DND-41 (cell line): ENCODE results near the gene COPS8.

ENCODE experiments used
- ATAC-seq: fragments of 200-7000 bp; cut with Tn5 transposase; 3 replicates; pipeline ENCODE4 v1.9.1; 2021; ENCODE audit warnings: low read depth; ENCODE audit not compliant: insufficient read depth
- DNase-seq: peaks from one replicate; pipeline ENCODE4 v3.0.0-alpha.2; 2020
- H2AFZ ChIP-seq: 2 replicates; pipeline ENCODE4 v1.6.0; 2012; ENCODE audit warnings: low read depth, low read length
- H3K27ac ChIP-seq: 2 replicates; pipeline ENCODE4 v1.5.1; 2012; ENCODE audit warnings: low read length, inconsistent platforms
- H3K27me3 ChIP-seq: fragments of 200-600 bp; sonication (generic); 2 replicates; pipeline ENCODE4 v1.6.0; 2012; ENCODE audit warnings: low read length, mild to moderate bottlenecking, inconsistent platforms; ENCODE audit not compliant: insufficient read depth, poor library complexity
- H3K36me3 ChIP-seq: 2 replicates; pipeline ENCODE4 v1.5.1; 2012; ENCODE audit warnings: low read length, inconsistent platforms; ENCODE audit not compliant: insufficient read depth
- H3K4me1 ChIP-seq: 2 replicates; pipeline ENCODE4 v1.5.1; 2012; ENCODE audit warnings: mild to moderate bottlenecking, low read length; ENCODE audit not compliant: insufficient read depth
- H3K4me2 ChIP-seq: 2 replicates; pipeline ENCODE4 v1.6.0; 2012; ENCODE audit warnings: mild to moderate bottlenecking, moderate library complexity, low read length, inconsistent platforms; ENCODE audit not compliant: insufficient read depth
- H3K4me3 ChIP-seq, 2 experiments: fragments of 200-600 bp in 1 of 2; shearing (Covaris generic) in 1 of 2; 2 replicates each; pipeline ENCODE4 v1.5.1; 2012 to 2016; ENCODE audit warnings: inconsistent platforms in 2 of 2, low read length in 2 of 2, mild to moderate bottlenecking in 2 of 2, low read depth in 1 of 2, moderate library complexity in 1 of 2
- H3K79me2 ChIP-seq: 2 replicates; pipeline ENCODE4 v1.6.0; 2012; ENCODE audit warnings: low read length, inconsistent platforms; ENCODE audit not compliant: insufficient read depth
- H3K9ac ChIP-seq: 2 replicates; pipeline ENCODE4 v1.6.0; 2012; ENCODE audit warnings: low read depth, mild to moderate bottlenecking, inconsistent platforms, low read length, moderate library complexity
- H3K9me3 ChIP-seq: 2 replicates; pipeline ENCODE4 v1.5.1; 2012; ENCODE audit warnings: low read length, moderate library complexity, mild to moderate bottlenecking, inconsistent platforms; ENCODE audit not compliant: insufficient read depth, severe bottlenecking
- H4K20me1 ChIP-seq: 2 replicates; pipeline ENCODE4 v1.6.0; 2012; ENCODE audit warnings: low read length; ENCODE audit not compliant: insufficient read depth
- EZH2 ChIP-seq: IDR thresholded peaks from 3 replicates; pipeline ENCODE4 v1.6.1; 2012; ENCODE audit warnings: borderline replicate concordance, low read depth, mild to moderate bottlenecking, moderate library complexity, low read length, inconsistent platforms; ENCODE audit not compliant: severe bottlenecking
- TF ChIP-seq, protein P1 (sequence below): IDR thresholded peaks from 2 replicates; pipeline ENCODE4 v1.5.1; 2012; ENCODE audit warnings: borderline replicate concordance, low read length, moderate library complexity, mild to moderate bottlenecking; ENCODE audit not compliant: poor library complexity, severe bottlenecking; ENCODE audit errors: extremely low read depth

The COPS8 gene

DNA sequence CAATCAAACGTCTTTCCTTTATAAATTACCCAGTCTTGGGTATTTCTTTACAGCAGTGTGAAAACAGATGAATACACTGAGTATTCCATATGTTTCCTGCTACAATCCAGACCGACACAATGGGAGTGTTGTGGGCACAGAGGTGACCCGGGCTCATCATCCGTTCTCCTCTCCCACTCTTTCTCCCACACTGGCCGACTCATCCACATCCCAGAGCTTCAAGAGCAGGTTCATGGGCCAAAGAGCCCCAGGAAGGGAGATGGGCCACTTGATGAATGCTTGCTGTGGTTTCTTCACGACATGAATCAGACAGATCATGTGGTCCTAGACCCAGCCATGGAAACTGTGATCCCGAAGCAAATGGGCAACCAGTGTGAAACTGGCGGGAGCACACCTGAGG is 4.1 kb upstream of the COPS8 start:
- no peak overlapping the region for H3K9ac ChIP-seq
- H3K4me2 ChIP-seq = no peak overlapping the region
- H3K9me3 ChIP-seq = no peaks in the 10 kb centered on the region
- H2AFZ ChIP-seq = no peak overlapping the region
- TF ChIP-seq EZH2 = no peak
- TF ChIP-seq, protein P1, sequence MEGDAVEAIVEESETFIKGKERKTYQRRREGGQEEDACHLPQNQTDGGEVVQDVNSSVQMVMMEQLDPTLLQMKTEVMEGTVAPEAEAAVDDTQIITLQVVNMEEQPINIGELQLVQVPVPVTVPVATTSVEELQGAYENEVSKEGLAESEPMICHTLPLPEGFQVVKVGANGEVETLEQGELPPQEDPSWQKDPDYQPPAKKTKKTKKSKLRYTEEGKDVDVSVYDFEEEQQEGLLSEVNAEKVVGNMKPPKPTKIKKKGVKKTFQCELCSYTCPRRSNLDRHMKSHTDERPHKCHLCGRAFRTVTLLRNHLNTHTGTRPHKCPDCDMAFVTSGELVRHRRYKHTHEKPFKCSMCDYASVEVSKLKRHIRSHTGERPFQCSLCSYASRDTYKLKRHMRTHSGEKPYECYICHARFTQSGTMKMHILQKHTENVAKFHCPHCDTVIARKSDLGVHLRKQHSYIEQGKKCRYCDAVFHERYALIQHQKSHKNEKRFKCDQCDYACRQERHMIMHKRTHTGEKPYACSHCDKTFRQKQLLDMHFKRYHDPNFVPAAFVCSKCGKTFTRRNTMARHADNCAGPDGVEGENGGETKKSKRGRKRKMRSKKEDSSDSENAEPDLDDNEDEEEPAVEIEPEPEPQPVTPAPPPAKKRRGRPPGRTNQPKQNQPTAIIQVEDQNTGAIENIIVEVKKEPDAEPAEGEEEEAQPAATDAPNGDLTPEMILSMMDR = no peak
- H4K20me1 ChIP-seq = no peaks in the 10 kb centered on the region
- DNase-seq = no peak
- no peaks in the 10 kb centered on the region for H3K27me3 ChIP-seq
- no peaks in the 10 kb centered on the region; the same call in 1 of the 2 replicates for H3K36me3 ChIP-seq
- H3K79me2 ChIP-seq = peaks cover 18% of the 10 kb centered on the region
- ATAC-seq = no peak
- H3K4me1 ChIP-seq = peaks cover 31% of the 10 kb centered on the region
- no peak overlapping the region for H3K4me3 ChIP-seq
- H3K27ac ChIP-seq = no peak overlapping the region

DNA sequence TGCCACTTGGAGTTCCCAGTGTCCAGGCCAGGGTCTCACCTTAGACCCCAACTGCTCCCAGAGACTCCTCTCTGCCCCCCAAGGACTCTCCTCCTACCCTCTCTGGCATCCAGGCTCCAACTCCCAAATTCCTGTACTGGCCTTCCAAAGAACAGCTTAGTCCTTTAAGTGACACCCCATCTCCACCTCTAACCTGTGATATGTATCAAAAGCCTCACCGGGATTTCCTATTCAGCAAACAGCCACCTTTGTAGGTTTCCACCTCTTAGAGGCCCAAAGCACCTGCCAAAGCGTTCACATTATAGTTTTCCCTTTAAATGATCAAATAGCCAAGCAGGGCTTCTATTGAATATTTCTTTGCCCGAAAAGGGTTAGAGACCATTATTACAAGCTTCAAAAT is 2.7 kb upstream of the COPS8 start:
- H3K79me2 ChIP-seq = peaks cover 32% of the 10 kb centered on the region
- no peak overlapping the region for H3K27ac ChIP-seq
- H3K36me3 ChIP-seq = peaks cover 3% of the 10 kb centered on the region; the same call in 1 of the 2 replicates
- no peak overlapping the region for H3K4me3 ChIP-seq
- no peaks in the 10 kb centered on the region for H3K27me3 ChIP-seq
- H3K9me3 ChIP-seq = no peaks in the 10 kb centered on the region
- DNase-seq (no peak), ATAC-seq (no peak)
- peak overlapping the region; percentile 36 for H3K4me2 ChIP-seq
- TF ChIP-seq, protein P1 = no peak
- TF ChIP-seq EZH2 = no peak
- H4K20me1 ChIP-seq = no peaks in the 10 kb centered on the region
- no peak overlapping the region for H3K9ac ChIP-seq
- no peak overlapping the region for H2AFZ ChIP-seq
- peaks cover 45% of the 10 kb centered on the region for H3K4me1 ChIP-seq

DNA sequence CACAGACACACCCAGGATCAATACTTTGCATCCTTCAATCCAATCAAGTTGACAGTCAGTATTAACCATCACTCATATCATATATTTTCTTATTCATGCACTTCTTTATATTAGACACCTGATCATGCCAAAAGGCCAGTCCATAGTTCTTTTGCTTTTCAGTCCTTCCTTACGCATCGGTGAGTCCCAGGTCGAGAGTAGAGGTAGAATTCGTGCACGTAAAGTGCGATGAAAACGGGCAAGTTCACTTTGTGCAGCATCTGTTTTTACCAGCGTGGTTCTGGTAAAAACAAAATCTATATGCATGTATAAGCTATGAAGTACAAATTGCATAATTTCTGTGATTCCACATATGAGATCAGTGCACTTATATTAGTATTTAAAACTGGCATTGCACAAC is 1.2 kb upstream of the COPS8 start:
- Histone ChIP-seq H3K27me3 (no peaks in the 10 kb centered on the region), H3K4me1 (peaks cover 51% of the 10 kb centered on the region), H4K20me1 (no peaks in the 10 kb centered on the region), H2AFZ (peak overlapping the region; percentile 98), H3K4me3 (peak overlapping the region; percentile 70 to 98), H3K9ac (peak overlapping the region; percentile 76), H3K36me3 (peaks cover 12% of the 10 kb centered on the region), H3K27ac (no peak overlapping the region; the same call in 1 of the 2 replicates), H3K9me3 (no peaks in the 10 kb centered on the region), H3K4me2 (peak overlapping the region; percentile 74), H3K79me2 (peaks cover 44% of the 10 kb centered on the region)
- ATAC-seq = no peak
- DNase-seq = no peak
- TF ChIP-seq, protein P1 = no peak

DNA sequence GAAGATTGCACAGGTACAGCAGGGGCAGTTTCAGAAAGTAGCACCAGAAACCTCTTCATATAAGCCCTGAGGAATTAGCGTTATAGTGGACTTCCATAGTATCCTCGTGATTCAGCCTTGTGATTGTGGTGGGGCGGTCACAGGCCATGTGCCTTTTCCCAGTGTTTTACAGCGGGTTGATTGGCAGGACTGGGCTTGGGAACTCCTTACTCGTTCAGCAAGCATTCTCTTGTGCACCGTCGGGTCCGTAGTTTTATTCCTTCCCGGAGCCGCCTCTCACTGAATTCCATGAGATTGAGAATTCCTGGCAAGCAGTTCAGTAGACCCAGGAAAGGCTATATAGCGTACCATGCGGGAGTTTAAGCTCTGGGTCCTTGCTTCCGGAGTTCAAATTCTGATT is 5.2 kb downstream of the COPS8 start:
- Histone ChIP-seq H3K9ac (no peak overlapping the region), H3K36me3 (peaks cover 69% of the 10 kb centered on the region), H3K4me1 (peaks cover 23% of the 10 kb centered on the region), H3K4me3 (no peak overlapping the region), H4K20me1 (peaks cover 27% of the 10 kb centered on the region; the same call in 1 of the 2 replicates), H3K27me3 (no peaks in the 10 kb centered on the region), H3K27ac (no peak overlapping the region), H3K4me2 (no peak overlapping the region), H3K79me2 (peaks cover 67% of the 10 kb centered on the region), H2AFZ (no peak overlapping the region), H3K9me3 (no peaks in the 10 kb centered on the region)
- DNase-seq (no peak), ATAC-seq (no peak)
- TF ChIP-seq EZH2 = no peak
- TF ChIP-seq, protein P1 = no peak
